ENCODE measurements around the gene KCTD20. TPM values are rescaled to one million over a fixed set of nuclear protein-coding genes. Genes with fewer than 3 reads are reported as not detected.

KCTD20 gene
- total RNA-seq, 4 donors from 2014 or later, result 47.3 to 78.2 (median 63.0) TPM

DNA sequence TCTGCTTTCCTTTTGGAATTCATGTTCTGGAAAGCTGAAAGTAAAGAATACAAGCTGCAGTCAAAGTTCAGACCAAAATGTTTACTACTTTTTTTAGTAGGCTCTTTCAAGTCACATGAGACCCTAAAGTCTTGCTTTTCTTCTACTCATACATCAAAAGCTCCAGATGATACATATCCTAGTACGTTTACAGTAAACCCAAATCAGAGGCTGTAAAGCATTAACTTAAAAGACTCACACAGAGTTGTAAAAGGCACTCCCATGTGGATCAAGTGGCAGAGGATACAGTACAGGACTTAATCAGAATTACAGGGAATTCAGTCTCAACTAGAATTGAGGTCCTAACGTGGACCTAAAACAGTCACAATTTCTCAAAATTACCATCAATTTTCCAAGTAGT is 63.8 kb downstream of the KCTD20 start:
- WGBS, result 76% methylated on average over 2 of the region's 2 CpGs
- no peaks in the 10 kb centered on the region for H3K9me3 ChIP-seq
- intact Hi-C loops (cut with DNase I), result no loop called here

DNA sequence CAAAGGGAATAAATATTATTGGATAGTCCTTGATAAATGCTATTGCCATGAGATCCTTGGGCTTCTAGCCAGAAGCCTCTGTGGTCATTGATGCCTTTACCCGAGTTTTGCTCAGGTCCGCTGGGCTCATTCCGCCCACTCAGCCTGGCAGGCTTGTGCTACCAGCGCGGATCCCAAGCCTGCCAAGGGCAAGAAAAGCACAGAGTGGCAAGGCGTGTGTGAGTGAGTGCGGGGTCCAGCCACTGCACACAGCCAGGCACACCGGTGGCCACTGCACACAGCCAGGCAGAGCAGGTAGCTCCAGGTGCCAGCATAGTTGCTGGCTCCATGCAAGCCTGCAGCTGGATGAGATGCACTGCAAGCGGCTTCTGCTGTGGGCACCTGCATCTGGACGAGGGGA is 65.7 kb downstream of the KCTD20 start:
- TF ChIP-seq, protein P1, sequence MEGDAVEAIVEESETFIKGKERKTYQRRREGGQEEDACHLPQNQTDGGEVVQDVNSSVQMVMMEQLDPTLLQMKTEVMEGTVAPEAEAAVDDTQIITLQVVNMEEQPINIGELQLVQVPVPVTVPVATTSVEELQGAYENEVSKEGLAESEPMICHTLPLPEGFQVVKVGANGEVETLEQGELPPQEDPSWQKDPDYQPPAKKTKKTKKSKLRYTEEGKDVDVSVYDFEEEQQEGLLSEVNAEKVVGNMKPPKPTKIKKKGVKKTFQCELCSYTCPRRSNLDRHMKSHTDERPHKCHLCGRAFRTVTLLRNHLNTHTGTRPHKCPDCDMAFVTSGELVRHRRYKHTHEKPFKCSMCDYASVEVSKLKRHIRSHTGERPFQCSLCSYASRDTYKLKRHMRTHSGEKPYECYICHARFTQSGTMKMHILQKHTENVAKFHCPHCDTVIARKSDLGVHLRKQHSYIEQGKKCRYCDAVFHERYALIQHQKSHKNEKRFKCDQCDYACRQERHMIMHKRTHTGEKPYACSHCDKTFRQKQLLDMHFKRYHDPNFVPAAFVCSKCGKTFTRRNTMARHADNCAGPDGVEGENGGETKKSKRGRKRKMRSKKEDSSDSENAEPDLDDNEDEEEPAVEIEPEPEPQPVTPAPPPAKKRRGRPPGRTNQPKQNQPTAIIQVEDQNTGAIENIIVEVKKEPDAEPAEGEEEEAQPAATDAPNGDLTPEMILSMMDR (IDR thresholded peaks at IDR 0.05), result no peak
- TF ChIP-seq POLR2AphosphoS5 (IDR thresholded peaks at IDR 0.05), result no peak
- no peak for TF ChIP-seq POLR2A (IDR thresholded peaks at IDR 0.05; ENCODE audit: low read depth)
- TF ChIP-seq EP300 (IDR thresholded peaks at IDR 0.05), result no peak
- peaks cover 8 to 83% (median 61%) of the 10 kb centered on the region in 4 donors for H3K36me3 ChIP-seq
- 62% methylated on average over 5 of the region's 10 CpGs for WGBS
- no peaks in the 10 kb centered on the region for H3K9me3 ChIP-seq
- intact Hi-C loops (cut with DNase I), result no loop called here
- peaks cover 0 to 8% (median 4%) of the 10 kb centered on the region in 4 donors for H3K4me1 ChIP-seq
- no peak for DNase-seq (ENCODE audit: extremely low spot score)
- H3K27ac ChIP-seq (replicated peaks in 1 of 4), result no peak overlapping the region
- H3K4me3 ChIP-seq, result no peak overlapping the region
- H3K27me3 ChIP-seq, result no peaks in the 10 kb centered on the region

More for the DNA sequence above, 63.8 kb downstream of the KCTD20 start:
- H3K4me3 ChIP-seq, result no peak overlapping the region
- TF ChIP-seq POLR2A (IDR thresholded peaks at IDR 0.05; ENCODE audit: low read depth) (no peak), POLR2AphosphoS5 (IDR thresholded peaks at IDR 0.05) (no peak), EP300 (IDR thresholded peaks at IDR 0.05) (no peak)
- TF ChIP-seq, protein P1 (IDR thresholded peaks at IDR 0.05), result no peak
- peaks cover 8 to 82% (median 48%) of the 10 kb centered on the region in 4 donors for H3K36me3 ChIP-seq
- DNase-seq (ENCODE audit: extremely low spot score), result no peak
- H3K4me1 ChIP-seq, result peaks cover 0 to 8% (median 4%) of the 10 kb centered on the region in 4 donors
- H3K27ac ChIP-seq (replicated peaks in 1 of 4), result no peak overlapping the region
- no peaks in the 10 kb centered on the region for H3K27me3 ChIP-seq

DNA sequence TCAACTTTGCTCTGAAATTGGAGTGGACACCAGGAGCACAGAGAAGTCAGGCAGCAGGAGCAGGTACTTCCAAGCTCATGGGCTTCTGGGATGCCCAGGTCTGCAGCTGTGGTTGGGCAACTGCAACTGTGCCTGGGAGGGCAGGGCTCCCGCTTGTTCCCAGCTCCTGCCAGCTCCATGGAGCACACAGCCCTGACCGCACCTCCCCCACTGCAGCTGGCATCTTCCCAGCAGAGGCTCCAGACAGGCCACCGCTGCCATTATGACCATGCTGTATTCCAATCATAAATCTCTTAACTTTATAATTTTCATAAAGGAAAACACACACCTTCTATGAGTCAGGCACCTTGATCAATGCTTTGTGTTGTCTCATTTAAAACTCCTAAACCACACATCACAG is 67.6 kb downstream of the KCTD20 start:
- TF ChIP-seq POLR2AphosphoS5 (IDR thresholded peaks at IDR 0.05), result no peak
- TF ChIP-seq EP300 (IDR thresholded peaks at IDR 0.05), result no peak
- TF ChIP-seq POLR2A (IDR thresholded peaks at IDR 0.05; ENCODE audit: low read depth), result no peak
- TF ChIP-seq, protein P1 (IDR thresholded peaks at IDR 0.05), result no peak
- no peak for DNase-seq (ENCODE audit: extremely low spot score)
- Histone ChIP-seq H3K27ac (replicated peaks in 1 of 4) (no peak overlapping the region), H3K4me3 (no peak overlapping the region), H3K36me3 (peaks cover 10 to 83% (median 67%) of the 10 kb centered on the region in 4 donors), H3K27me3 (no peaks in the 10 kb centered on the region), H3K9me3 (no peaks in the 10 kb centered on the region), H3K4me1 (peaks cover 0 to 8% (median 4%) of the 10 kb centered on the region in 4 donors)
- intact Hi-C loops (cut with DNase I), result no loop called here
- 94% methylated on average over 2 of the region's 3 CpGs for WGBS

DNA sequence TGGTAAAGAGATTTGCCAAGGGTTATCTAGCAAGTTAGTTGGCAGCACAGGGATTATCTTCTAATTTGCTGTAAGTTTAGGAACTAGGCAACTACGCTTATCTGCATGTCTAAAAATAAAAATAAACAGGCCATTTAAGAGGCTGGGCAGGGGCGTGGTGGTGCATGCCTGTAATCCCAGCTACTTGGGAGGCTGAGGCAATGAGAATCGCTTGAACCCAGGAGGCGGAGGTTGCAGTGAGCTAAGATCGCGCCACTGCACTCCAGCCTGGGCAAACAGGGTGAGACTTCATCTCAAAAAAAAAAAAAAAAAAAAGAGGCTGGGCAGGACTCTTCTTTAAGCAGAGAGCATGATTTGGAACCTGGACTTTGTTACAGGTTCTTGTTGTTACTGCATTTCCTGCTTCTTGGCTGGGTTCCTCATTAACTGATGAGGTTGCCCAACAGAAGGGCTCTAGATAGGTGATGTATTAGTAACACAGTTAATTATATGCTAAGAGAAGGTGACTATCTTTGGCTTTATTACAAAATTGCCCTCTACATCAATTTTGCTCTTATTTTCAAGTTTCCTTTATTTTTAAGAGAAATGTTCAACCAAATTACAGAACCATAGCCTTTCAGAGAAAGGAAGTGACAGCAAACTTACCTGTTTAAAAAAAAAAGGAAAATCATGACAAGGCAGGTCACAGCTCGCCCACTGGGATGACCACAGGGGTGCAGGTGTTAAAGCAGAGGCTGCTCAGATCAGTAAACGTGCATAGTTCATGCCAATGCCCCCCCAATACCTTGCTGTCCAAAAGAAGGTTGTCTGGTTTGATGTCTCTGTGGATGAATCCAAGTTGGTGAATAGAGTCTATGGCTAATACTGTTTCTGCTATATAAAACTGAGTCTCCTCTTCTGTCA is 72.0 kb downstream of the KCTD20 start:
- Histone ChIP-seq H3K36me3 (peaks cover 7 to 95% (median 72%) of the 10 kb centered on the region in 4 donors), H3K27me3 (no peaks in the 10 kb centered on the region), H3K4me1 (peaks cover 0 to 3% (median 0%) of the 10 kb centered on the region in 4 donors), H3K4me3 (no peak overlapping the region), H3K9me3 (no peaks in the 10 kb centered on the region), H3K27ac (replicated peaks in 1 of 4) (no peak overlapping the region)
- WGBS, result 94% methylated on average over 8 of the region's 8 CpGs
- no peak for TF ChIP-seq POLR2AphosphoS5 (IDR thresholded peaks at IDR 0.05)
- no peak for TF ChIP-seq POLR2A (IDR thresholded peaks at IDR 0.05; ENCODE audit: low read depth)
- no peak for TF ChIP-seq EP300 (IDR thresholded peaks at IDR 0.05)
- TF ChIP-seq, protein P1 (IDR thresholded peaks at IDR 0.05), result no peak
- intact Hi-C loops (cut with DNase I), result no loop called here
- no peak for DNase-seq (ENCODE audit: extremely low spot score)
